ENCODE measurements around the gene ALKBH6. TPM values are rescaled to one million over a fixed set of nuclear protein-coding genes. Genes with fewer than 3 reads are reported as not detected.

Gene ALKBH6
- total RNA-seq, 1 donor from 2014 or later, result 23.7 TPM

DNA sequence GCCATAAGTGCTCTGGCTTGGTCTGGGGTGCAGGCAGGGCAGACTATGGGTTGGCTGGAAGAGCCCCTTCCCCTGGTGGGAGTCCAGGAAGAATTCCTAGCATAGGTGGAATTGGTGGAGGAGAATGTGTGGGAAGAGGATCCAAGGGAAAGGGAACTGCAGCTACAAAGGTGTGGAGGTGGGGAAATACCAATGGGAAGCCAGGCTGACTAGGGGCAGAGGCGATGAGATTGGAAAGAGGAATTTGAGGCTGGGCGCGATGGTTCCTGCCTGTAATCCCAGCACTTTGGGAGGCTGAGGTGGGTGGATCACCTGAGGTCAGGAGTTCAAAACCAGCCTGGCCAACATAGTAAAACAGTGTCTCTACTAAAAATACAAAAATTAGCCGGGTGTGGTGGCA, 23.9 kb downstream of the ALKBH6 start:
- no peaks in the 10 kb centered on the region for H3K36me3 Mint-ChIP-seq (ENCODE audit: low read depth)
- H3K27me3 Mint-ChIP-seq (ENCODE audit: low read depth), result peaks cover 56% of the 10 kb centered on the region
- H3K27ac Mint-ChIP-seq (ENCODE audit: unreplicated experiment), result no peak overlapping the region
- TF ChIP-seq, protein P1, sequence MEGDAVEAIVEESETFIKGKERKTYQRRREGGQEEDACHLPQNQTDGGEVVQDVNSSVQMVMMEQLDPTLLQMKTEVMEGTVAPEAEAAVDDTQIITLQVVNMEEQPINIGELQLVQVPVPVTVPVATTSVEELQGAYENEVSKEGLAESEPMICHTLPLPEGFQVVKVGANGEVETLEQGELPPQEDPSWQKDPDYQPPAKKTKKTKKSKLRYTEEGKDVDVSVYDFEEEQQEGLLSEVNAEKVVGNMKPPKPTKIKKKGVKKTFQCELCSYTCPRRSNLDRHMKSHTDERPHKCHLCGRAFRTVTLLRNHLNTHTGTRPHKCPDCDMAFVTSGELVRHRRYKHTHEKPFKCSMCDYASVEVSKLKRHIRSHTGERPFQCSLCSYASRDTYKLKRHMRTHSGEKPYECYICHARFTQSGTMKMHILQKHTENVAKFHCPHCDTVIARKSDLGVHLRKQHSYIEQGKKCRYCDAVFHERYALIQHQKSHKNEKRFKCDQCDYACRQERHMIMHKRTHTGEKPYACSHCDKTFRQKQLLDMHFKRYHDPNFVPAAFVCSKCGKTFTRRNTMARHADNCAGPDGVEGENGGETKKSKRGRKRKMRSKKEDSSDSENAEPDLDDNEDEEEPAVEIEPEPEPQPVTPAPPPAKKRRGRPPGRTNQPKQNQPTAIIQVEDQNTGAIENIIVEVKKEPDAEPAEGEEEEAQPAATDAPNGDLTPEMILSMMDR (conservative IDR thresholded peaks at IDR 0.05), result no peak
- no peak for DNase-seq (ENCODE audit: low read depth, low spot score)
- peaks cover 11% of the 10 kb centered on the region for H3K4me1 Mint-ChIP-seq
- H3K4me3 Mint-ChIP-seq, result peak overlapping the region; percentile 32
- no peaks in the 10 kb centered on the region for H3K9me3 Mint-ChIP-seq

DNA sequence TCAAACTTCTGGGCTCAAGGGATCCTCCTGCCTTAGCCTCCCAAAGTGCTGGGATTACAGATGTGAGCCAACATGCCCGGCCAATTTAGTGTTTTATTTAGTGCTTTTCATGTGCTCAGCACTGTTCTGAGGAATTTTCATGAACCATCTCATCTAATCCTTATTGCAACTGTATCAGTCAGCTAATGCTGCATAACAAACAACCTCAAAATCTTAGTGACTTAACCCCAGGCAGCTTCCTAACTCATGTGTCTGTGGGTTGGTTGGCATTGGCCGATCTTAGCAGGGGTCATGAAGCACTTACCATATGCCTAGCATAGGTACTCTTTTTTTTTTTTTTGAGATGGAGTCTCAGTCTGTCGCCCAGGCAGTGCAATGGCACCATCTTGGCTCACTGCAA, 25.2 kb downstream of the ALKBH6 start:
- TF ChIP-seq, protein P1 (conservative IDR thresholded peaks at IDR 0.05), result no peak
- Mint-ChIP-seq H3K27ac (ENCODE audit: unreplicated experiment) (no peak overlapping the region), H3K9me3 (no peaks in the 10 kb centered on the region), H3K36me3 (ENCODE audit: low read depth) (no peaks in the 10 kb centered on the region), H3K27me3 (ENCODE audit: low read depth) (peaks cover 67% of the 10 kb centered on the region), H3K4me1 (peaks cover 7% of the 10 kb centered on the region), H3K4me3 (no peak overlapping the region)
- no peak for DNase-seq (ENCODE audit: low read depth, low spot score)

- no peak overlapping the region for H3K4me3 Mint-ChIP-seq
Observed at GRCh38 chr19:35987571-35987896, 26.5 kb downstream of the ALKBH6 start.

GRCh38 chr19:35986664-35987570, 27.1 kb downstream of the ALKBH6 start:
- TF ChIP-seq, protein P1 (conservative IDR thresholded peaks at IDR 0.05), result no peak
- no peak for DNase-seq (ENCODE audit: low read depth, low spot score)
- peak overlapping the region; percentile 81 for H3K4me3 Mint-ChIP-seq
- no peaks in the 10 kb centered on the region for H3K9me3 Mint-ChIP-seq
- H3K27ac Mint-ChIP-seq (ENCODE audit: unreplicated experiment), result peak overlapping the region; percentile 75
- H3K27me3 Mint-ChIP-seq (ENCODE audit: low read depth), result peaks cover 86% of the 10 kb centered on the region
- H3K36me3 Mint-ChIP-seq (ENCODE audit: low read depth), result no peaks in the 10 kb centered on the region
- peaks cover 7% of the 10 kb centered on the region for H3K4me1 Mint-ChIP-seq

More at GRCh38 chr19:35987571-35987896, 26.5 kb downstream of the ALKBH6 start:
- peaks cover 7% of the 10 kb centered on the region for H3K4me1 Mint-ChIP-seq
- TF ChIP-seq, protein P1 (conservative IDR thresholded peaks at IDR 0.05), result no peak
- no peak for DNase-seq (ENCODE audit: low read depth, low spot score)
- H3K27me3 Mint-ChIP-seq (ENCODE audit: low read depth), result peaks cover 80% of the 10 kb centered on the region
- H3K9me3 Mint-ChIP-seq, result no peaks in the 10 kb centered on the region
- H3K27ac Mint-ChIP-seq (ENCODE audit: unreplicated experiment), result no peak overlapping the region
- no peaks in the 10 kb centered on the region for H3K36me3 Mint-ChIP-seq (ENCODE audit: low read depth)

DNA sequence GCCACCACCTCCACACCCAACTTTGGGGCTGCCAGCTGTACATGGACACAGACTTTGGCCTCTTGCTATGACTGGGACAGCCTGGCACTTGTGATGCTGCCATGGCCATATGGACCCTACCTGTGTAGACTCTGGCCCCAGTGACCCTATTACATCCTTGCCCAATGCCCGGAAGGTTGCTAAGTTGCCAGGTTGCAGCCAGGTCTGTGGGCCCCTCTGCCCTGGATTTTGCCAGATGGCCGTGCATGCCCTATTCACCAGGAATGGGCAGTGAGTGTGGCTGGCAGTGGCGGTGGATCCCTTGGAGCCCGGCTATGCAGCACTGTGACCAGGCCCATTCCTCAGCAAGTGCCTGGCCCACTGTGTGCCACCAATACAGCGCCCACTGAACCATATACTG, 27.9 kb downstream of the ALKBH6 start:
- no peak overlapping the region for H3K4me3 Mint-ChIP-seq

More for the DNA sequence above, 27.9 kb downstream of the ALKBH6 start:
- no peak for DNase-seq (ENCODE audit: low read depth, low spot score)
- H3K27ac Mint-ChIP-seq (ENCODE audit: unreplicated experiment), result no peak overlapping the region
- H3K27me3 Mint-ChIP-seq (ENCODE audit: low read depth), result peaks cover 91% of the 10 kb centered on the region
- TF ChIP-seq, protein P1 (conservative IDR thresholded peaks at IDR 0.05), result no peak
- no peaks in the 10 kb centered on the region for H3K36me3 Mint-ChIP-seq (ENCODE audit: low read depth)
- peaks cover 7% of the 10 kb centered on the region for H3K4me1 Mint-ChIP-seq
- H3K9me3 Mint-ChIP-seq, result no peaks in the 10 kb centered on the region
